NCI-H2107 (cell line): ENCODE results near the gene ARL10.

Experiments used
- DNase-seq: peaks from one replicate; lab custom pipeline; 2025; lab: John Stamatoyannopoulos, UW

ARL10 gene

GRCh38 chr5:176362233-176362490, 3.1 kb upstream of the ARL10 start:
- no peak for DNase-seq

GRCh38 chr5:176364765-176365350, 429 bp upstream of the ARL10 start:
- no peak for DNase-seq

GRCh38 chr5:176366232-176366894, 1.1 kb downstream of the ARL10 start:
- no peak for DNase-seq

DNA sequence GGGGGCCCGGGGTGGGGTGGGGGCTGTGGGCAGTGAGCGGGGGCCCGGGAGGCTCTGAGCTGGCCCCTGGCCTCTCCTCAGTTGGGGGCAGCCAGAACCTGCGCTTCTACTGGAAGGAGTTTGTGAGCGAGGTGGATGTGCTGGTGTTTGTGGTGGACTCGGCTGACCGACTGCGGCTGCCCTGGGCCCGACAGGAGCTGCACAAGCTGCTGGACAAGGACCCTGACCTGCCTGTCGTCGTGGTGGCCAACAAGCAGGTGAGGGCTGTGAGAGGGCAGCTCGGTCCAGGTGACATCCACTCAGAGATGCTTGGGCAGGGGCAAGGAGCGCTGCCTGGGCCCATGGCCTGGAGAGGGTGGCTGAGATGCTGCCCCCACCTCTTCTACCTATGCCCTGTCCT, 3.4 kb downstream of the ARL10 start:
- DNase-seq = no peak

- DNase-seq = no peak
These were observed 4.8 kb downstream of the ARL10 start for GRCh38 chr5:176369934-176370711.

DNA sequence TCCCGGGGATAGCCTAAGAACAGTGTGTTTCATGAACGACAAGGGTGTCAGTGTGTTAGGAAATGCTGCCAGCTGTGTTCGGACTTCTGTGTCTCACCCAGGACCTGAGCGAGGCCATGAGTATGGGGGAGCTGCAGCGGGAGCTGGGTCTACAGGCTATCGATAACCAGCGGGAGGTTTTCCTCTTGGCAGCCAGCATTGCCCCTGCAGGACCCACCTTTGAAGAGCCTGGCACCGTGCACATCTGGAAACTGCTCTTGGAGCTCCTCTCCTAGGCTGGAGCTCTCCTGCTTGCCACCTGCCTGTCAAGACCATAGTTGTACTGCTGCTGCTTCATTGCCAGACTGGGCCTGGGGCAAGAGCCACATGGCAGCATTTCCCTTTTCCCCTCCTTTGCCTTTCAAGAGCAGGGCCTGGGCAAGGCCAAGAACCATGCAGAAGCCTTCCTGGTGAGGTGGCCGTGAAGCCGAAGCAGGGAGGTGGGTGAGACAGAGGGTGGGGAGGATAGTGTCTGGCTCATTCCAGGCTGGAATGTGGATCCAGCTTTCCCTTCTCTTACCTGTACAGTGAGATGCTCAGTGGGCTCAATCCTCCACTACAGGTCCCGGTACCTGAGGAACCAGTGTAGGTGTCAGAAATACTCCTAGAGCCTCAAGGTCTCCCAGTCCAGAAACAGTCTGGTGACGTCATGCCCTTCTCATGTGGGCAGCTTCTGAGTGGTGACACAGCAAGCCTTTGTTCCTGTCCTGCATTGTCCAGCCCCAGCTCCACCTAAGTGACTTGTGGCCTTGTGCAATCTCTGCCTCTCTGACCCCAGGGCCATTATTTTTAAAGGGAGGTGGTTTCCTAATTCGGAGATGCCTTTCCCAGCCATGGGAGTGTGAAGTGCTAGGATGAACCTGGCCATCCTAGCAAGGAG, 6.6 kb downstream of the ARL10 start:
- no peak for DNase-seq

DNA sequence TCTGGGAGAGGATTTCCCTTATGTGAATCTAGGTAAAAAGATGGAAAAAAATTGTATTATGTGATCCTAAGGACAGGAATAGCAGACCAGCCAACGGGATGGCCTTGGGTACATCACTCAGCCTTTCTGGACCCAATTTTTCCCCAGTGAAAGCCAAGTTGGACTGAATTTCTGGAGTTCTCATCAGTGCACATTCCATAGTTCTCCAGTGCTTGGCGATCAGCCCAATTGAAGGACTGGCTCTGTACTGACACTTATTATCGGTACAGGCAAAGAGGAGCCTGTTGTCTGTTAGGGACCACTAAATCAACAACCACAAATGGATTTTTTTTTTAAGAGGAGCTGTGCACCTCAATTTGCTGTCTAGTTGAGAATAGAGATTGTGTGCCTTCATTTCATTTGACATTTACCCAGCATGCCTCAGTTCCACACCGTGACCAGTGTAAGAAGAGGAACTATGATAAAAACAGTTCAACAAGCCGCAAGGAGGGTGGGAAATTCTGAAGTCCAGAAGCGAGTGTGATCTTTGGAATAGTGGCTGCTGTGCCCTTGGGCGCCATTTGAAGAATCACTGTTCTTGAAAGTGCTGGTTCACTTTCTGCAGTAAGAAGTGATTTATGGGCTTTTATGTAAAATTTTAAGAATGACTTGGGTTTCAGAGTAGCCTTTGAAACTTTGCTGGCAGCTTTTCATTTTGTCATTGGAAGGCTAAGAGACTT, 8.0 kb downstream of the ARL10 start:
- DNase-seq = no peak

GRCh38 chr5:176379881-176380280, 14.6 kb downstream of the ARL10 start:
- DNase-seq = no peak

DNA sequence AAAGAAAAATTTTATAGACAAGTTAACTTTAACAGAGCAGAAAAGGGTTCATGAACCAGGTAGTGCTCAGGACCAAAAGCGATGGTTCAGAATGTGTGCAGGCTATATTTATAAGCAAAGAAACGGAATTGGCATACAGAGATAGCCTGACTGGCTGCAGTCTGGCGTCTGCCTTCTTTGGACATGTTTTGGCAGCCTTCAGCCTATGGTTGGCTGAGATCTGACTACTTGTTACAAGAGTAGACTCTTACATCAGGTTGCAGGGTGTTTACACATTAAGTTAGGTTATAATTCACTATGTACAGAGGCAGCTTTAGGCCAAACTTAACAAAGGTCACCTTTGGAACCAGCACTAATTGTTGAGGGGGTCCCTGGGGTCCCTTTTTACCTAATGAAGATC, 16.1 kb downstream of the ARL10 start:
- DNase-seq = no peak

GRCh38 chr5:176381979-176382378, 16.7 kb downstream of the ARL10 start:
- DNase-seq = no peak

GRCh38 chr5:176382721-176383120, 17.4 kb downstream of the ARL10 start:
- DNase-seq = no peak

DNA sequence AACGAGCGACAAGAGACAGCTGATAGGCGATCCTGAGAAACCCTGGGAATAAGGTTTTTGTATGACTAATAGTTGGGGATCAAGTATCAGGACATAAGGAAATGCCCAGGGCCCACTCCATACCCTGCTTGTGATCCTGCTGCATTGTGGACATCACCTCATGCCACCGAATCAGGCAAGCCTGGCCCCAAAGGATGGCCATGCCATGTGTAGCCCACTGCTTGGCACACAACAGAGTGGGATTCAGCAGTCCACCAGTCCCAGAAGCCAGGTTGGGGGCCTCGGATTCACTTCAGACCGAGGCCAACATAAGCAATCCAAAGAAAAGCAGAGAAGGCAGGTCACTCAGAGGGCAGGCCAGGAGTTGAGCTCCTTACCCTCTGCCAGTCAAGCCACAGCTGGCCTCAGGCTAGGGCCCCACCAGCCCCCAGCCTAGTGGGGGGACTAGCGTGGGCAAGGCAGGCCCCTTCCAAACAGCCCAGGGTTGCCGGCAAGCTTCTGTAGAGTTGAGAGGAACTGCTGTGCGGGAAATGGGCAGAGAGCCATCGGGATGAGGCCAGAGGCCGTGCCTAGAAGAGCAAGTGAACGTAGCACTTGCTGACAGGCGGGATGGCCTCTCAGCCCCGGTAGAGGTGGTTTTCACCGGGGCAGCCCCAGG, 18.1 kb downstream of the ARL10 start:
- DNase-seq = no peak

DNA sequence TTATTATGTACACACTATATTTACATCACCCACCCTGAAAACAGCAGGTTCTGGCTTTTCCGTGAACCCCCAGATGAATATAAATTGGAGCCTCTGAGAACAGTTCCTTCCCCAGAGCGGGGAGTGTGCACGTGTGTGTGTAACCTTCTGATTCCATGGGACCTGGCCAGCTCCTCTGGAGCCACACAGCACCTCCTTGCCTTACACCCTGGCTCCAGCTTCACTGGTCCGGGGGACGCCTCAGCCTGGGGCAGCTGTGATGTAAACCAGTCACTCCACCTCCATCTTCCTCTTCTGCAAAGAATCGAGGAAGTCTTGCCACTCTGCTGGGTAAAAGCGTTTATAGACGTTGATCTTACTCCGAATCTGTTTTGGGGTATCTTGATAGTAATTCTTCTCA, 18.7 kb downstream of the ARL10 start:
- no peak for DNase-seq

DNA sequence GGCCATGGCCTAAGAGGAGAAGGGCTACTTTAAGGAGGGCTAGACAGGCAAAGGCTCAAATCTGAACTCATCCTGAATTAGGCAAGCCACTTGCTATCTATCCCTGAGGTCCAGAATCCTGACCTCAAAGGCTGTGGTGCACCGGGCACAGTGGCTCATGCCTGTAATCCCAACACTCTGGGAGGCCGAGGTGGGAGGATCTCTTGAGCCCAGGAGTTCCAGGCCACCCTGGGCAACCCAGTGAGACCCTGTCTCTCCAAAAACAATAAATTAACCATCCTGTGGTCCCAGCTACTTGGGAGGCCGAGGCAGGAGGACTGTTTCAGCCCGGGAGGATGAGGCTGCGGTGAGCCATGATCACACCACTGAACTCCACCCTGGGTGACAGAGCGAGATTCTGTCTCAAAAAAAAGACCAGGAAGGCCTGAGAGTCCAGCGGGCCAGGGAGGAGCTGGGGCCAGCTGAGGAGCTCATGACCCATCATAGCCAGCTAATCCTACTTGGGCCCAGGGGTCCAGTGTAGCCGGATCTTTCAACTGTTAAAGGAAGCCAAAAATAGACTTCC, 19.2 kb downstream of the ARL10 start:
- DNase-seq = no peak

DNA sequence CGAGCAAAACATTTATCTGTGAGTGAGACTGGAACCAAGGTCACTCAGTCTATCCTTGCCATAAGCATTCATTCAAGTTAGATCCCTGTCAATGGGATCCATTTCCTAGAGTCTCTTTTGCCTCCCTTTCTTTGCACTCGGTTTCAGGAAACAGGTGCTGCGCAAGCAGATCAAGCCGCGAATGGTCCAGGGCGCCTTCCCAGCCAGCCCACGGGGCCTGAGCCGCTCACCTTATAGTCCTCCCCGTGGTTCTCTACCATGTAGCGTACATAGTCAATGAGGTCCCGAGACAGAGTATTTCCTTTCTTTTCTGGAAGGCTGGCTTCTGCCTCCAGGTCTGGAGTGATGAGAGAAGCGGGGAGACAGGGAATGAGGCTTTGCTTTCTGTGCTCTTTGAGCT, 19.7 kb downstream of the ARL10 start:
- DNase-seq = no peak

DNA sequence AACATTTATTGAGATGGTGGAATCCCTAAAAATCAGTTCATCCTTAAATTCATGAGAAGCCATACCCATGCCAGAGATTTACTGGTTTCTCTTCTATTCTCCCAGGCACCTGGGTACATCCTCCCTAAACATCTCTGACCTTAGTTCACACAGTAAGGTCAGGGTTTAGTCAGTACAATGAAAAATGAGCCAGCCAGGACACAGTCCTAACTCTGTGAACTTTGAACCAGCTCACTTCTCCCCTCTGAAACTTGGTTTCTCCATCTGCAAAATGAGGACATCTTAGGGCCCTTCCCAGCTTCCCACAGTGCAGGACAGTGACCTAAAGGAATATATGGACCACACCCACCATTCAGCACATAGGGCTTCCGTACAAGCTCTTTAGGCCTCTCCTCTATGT, 21.2 kb downstream of the ARL10 start:
- DNase-seq = no peak

DNA sequence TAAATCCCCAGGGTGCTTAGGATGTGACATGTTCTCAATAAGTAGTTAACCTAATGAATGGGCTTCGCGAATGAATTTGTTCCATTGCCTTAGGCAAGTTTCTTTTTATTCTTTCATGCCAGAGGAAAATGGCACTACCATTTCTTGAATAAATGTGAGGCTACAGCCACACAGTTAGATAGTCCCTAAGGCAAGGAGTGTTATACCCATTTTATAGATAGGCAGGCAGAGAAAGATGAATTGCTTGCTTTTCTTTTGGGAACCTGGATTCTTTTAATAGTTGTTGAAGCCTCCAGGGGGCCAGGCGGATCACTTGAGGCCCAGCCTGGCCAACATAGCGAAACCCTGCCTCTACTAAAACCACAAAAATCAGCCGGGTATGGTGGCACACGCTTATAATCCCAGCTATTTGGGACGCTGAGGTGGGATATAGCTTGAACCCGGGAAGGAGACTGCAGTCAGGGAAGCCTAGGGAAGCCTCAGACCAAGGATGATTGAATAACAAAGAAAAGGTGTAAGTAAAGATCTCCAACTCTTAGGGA, 22.2 kb downstream of the ARL10 start:
- DNase-seq = no peak

DNA sequence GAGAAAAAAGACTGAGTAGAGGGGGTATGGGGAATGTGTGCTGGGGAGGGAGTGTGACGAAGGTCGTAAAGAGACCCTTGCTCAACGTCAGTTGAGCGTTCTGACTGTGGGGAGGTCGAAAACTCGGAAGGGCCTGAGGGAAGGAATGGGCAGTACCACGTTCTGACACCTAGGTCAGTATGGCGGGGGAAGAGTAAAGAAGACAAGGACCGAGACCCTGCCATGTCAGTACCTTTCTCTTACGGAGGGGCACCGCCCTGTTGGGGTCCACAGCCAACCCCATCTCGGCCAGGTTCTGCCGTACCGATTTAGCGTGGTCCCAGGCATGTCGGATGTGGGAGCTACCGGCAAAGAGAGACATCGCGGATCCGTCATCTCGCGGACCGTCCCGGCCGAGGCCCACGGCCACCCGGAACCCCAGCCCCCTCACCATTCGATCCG, 22.7 kb downstream of the ARL10 start:
- DNase-seq = no peak

GRCh38 chr5:176388444-176389134, 23.3 kb downstream of the ARL10 start, which contains the start of the genes HIGD2A and NOP16:
TSS of gene HIGD2A (plus strand) at chr5:176388751. CDS start at chr5:176388820, 69 bp downstream.
TSS of gene NOP16 (minus strand) at chr5:176388598. CDS start at chr5:176388539, 59 bp downstream.
- peak; percentile 91 for DNase-seq
